CMK (cell line): ENCODE measurements around the gene S100A7.
"Not testable (repeated sequence)": the region's sequence is repeated elsewhere in the genome, so short reads cannot be mapped to it uniquely, and the experiment has no call there.

Experiments used
- DNase-seq: peaks from one replicate; pipeline ENCODE4 v3.0.0-alpha.2; 2010; ENCODE audit warnings: low read depth

Gene S100A7

GRCh38 chr1:153476491-153477093 is 16.1 kb upstream of the S100A7 start:
- no peak for DNase-seq

DNA sequence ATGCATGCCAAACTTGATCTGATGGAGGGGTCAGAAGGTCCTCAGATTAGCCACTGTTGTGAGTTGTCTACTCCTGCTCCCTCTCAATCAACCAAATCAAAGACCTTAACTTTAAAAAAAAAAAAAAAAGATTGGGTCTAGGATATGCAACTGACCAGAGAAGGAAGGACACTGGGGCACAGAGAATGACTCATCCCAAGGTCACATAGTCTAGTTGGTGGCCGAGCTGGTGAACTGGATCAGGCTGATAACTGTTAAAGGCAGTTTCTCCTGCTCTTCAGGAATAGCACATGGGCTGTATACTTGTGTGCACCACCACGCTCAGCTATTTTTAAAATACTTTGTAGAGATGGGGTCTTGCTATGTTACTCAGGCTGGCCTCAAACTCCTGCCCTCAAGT is 14.8 kb upstream of the S100A7 start:
- DNase-seq: no peak

- no peak for DNase-seq
Observed at GRCh38 chr1:153474347-153474746, 13.9 kb upstream of the S100A7 start.

- DNase-seq: no peak
Observed at GRCh38 chr1:153470707-153471106, 10.3 kb upstream of the S100A7 start.

GRCh38 chr1:153466908-153467307 is 6.5 kb upstream of the S100A7 start:
- no peak for DNase-seq

GRCh38 chr1:153465811-153466636 is 5.6 kb upstream of the S100A7 start:
- peak; percentile 12 for DNase-seq

GRCh38 chr1:153462741-153463140 is 2.3 kb upstream of the S100A7 start:
- DNase-seq: not testable (repeated sequence)

- DNase-seq: no peak
Observed at GRCh38 chr1:153459655-153460054, 796 bp downstream of the S100A7 start.

DNA sequence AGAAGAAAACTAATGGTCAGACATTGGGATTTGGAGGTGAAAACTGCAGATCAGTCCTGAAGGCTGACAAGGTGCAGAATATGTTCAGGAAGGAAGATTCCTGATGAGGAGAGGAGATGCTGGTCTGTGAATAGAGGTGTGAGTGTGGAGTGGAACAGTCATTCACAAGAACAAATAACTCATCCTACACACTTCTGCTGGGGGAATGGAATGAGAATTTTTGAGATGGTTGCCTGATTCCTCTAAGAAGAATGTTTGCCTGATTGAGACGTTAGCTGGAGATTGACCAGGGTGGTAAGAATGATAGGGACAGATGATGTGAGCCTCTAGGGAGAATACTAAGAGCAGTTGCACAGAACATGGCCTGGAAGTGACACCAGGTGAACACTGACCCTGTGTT is 4.1 kb downstream of the S100A7 start:
- no peak for DNase-seq

- DNase-seq: not testable (repeated sequence)
Observed at GRCh38 chr1:153448851-153449250, 11.6 kb downstream of the S100A7 start.

- DNase-seq: no peak
Observed at GRCh38 chr1:153447498-153448170, 12.8 kb downstream of the S100A7 start.

- no peak for DNase-seq
Observed at GRCh38 chr1:153444078-153444477, 16.4 kb downstream of the S100A7 start.

- no peak for DNase-seq
Observed at GRCh38 chr1:153443486-153443885, 17.0 kb downstream of the S100A7 start.

GRCh38 chr1:153441238-153441755 is 19.2 kb downstream of the S100A7 start:
- no peak for DNase-seq

GRCh38 chr1:153439273-153439672 is 21.2 kb downstream of the S100A7 start:
- no peak for DNase-seq

GRCh38 chr1:153438599-153438998 is 21.9 kb downstream of the S100A7 start:
- DNase-seq: no peak

DNA sequence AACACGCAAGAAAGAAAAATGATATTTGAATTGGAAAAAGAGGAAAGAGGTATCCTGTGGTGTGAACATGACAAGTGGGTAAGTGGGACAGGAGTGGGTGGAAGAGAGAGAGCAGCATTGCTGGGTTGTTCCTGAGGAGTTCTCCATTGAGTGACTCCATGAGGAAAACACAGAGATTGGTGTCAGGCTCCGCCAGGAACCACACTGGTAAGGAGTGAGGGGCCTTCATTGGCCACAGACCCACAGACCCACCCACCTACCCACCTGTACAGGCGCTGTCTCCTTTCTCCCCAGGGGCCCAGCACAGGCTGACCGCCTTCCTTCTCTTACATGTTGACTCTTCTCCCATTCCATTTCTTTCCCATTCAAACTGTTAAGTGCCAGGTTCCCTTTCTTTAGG is 23.2 kb downstream of the S100A7 start:
- no peak for DNase-seq

DNA sequence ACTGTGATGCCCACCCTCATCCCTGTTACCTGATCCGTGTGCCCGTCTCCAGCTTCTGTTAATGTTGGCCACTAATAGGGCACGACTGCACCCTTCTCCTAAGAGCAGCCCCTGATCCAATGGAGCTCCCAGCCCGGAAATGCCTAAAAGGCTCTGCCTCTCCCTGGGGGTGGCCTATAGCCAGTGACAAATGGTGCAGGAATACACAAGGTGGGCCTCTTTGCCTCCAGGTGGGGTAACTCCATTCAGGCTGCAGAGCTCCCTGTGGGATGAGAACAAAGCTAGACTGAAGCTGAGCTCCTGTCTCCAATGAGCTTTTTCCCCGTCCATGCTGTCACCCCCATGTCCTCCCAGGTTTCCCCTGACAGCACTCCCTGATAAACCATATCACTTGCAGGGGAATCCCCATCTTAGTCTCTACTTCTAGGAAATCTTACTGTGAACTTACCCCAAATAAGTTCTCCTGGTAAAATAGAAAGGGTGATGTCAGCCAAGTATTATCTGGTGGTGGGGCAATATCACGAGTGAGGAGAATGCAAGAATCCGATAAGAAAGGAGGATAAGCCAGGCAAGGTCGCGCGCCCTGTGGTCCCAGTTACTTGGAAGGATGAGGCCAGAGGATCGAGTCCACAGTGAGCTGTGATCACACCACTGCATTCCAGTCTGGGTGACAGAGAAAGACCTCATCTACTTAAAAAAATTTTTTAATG is 25.6 kb downstream of the S100A7 start:
- no peak for DNase-seq

GRCh38 chr1:153432874-153433681 is 27.4 kb downstream of the S100A7 start:
- DNase-seq: no peak

GRCh38 chr1:153431928-153432327 is 28.5 kb downstream of the S100A7 start:
- DNase-seq: no peak

DNA sequence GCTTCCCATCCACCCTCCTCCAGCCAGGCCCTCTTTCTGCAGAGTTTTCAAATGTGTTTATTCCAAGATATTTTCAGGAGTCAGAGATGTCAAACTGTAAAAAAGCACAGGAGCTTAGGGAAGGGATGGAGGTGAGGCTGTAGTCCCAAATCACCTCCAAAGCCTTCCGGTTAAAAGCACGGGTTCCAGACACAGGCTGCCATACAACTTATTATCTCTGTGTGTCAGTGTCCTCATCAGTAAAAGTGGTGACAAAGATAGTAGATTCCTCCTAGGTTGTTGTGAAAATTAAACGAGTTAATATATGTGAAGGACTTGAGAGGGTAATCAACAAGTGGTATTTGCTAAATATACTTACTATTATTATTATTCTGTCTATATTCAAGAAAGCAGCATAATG is 29.0 kb downstream of the S100A7 start:
- no peak for DNase-seq
